ENCODE measurements around the gene SEC22A. TPM values are rescaled to one million over a fixed set of nuclear protein-coding genes. Genes with fewer than 3 reads are reported as not detected.
"Not testable (repeated sequence)": the region's sequence is repeated elsewhere in the genome, so short reads cannot be mapped to it uniquely, and the experiment has no call there.

The SEC22A gene
- polyA plus RNA-seq, 1 donor: 16.5 TPM

DNA sequence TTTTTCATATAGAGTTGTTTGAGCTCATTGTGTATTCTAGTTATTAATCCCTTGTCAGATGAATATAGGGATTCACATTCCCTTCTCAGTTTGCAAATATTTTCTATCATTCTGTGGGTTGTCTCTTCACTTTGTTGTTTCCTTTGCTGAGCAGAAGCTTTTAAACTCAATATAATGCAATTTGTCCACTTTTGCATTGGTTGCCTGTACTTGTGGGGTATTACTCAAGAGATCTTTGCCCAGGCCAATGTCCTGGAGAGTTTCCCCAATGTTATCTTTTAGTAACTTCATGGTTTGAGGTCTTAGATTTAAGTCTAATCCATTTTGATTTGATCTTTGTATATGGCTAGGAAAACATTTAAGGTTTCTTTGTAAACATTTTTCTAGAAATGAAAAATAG, 24.8 kb downstream of the SEC22A start:
- Histone ChIP-seq H3K4me3 (ENCODE audit: low read length) (no peak overlapping the region), H3K27me3 (ENCODE audit: control insufficient read depth, insufficient read depth, low read length) (no peaks in the 10 kb centered on the region), H3K4me1 (ENCODE audit: control insufficient read depth, insufficient read depth, low read length) (no peaks in the 10 kb centered on the region), H3K9me3 (ENCODE audit: control insufficient read depth, low read depth, low read length) (peaks cover 11% of the 10 kb centered on the region), H3K36me3 (ENCODE audit: control insufficient read depth, insufficient read depth, low read length) (peaks cover 11% of the 10 kb centered on the region), H3K27ac (ENCODE audit: low read length) (no peak overlapping the region)
- DNase-seq: no peak

- peaks cover 14% of the 10 kb centered on the region for H3K36me3 ChIP-seq (ENCODE audit: control insufficient read depth, insufficient read depth, low read length)
- H3K27ac ChIP-seq (ENCODE audit: low read length): no peak overlapping the region
- DNase-seq: peak in 1 of 2 donors; percentile 18
- H3K4me1 ChIP-seq (ENCODE audit: control insufficient read depth, insufficient read depth, low read length): no peaks in the 10 kb centered on the region
- no CpG with 5 or more reads among the region's 2 CpGs for WGBS (ENCODE audit: insufficient coverage, low lambda C conversion rate)
- H3K27me3 ChIP-seq (ENCODE audit: control insufficient read depth, insufficient read depth, low read length): no peaks in the 10 kb centered on the region
- H3K4me3 ChIP-seq (ENCODE audit: low read length): no peak overlapping the region
- H3K9me3 ChIP-seq (ENCODE audit: control insufficient read depth, low read depth, low read length): peaks cover 11% of the 10 kb centered on the region
These were observed 27.4 kb downstream of the SEC22A start for GRCh38 chr3:123229145-123229544.

DNA sequence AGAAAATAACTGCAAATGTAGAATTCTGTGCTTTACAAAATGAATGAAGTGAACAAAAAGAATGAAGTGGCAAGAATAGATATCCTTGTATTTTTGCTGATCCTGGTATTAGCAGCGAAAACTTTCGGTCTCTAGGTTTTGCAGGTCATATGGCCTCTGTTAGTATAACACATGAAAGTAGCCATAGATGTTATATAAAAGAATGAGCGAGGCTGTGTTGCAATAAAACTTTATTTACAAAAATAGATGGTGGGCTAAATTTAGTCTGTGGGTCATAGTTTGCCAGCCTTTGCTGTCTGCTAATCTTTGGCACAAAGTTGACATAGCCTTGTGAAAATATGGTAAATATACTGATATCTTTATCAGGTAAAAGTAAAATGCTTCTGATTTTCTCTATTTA, 35.2 kb downstream of the SEC22A start:
- 100% methylated on average over 2 of the region's 3 CpGs for WGBS (ENCODE audit: insufficient coverage, low lambda C conversion rate)
- no peaks in the 10 kb centered on the region for H3K27me3 ChIP-seq (ENCODE audit: control insufficient read depth, insufficient read depth, low read length)
- H3K36me3 ChIP-seq (ENCODE audit: control insufficient read depth, insufficient read depth, low read length): peaks cover 17% of the 10 kb centered on the region
- H3K9me3 ChIP-seq (ENCODE audit: control insufficient read depth, low read depth, low read length): no peaks in the 10 kb centered on the region
- H3K4me3 ChIP-seq (ENCODE audit: low read length): no peak overlapping the region
- no peak for DNase-seq
- H3K4me1 ChIP-seq (ENCODE audit: control insufficient read depth, insufficient read depth, low read length): no peaks in the 10 kb centered on the region
- no peak overlapping the region for H3K27ac ChIP-seq (ENCODE audit: low read length)

GRCh38 chr3:123239186-123239585, 37.4 kb downstream of the SEC22A start:
- DNase-seq; H3K27me3 ChIP-seq (ENCODE audit: control insufficient read depth, insufficient read depth, low read length): not testable (repeated sequence)
- WGBS (ENCODE audit: insufficient coverage, low lambda C conversion rate): no CpG with 5 or more reads among the region's 2 CpGs

DNA sequence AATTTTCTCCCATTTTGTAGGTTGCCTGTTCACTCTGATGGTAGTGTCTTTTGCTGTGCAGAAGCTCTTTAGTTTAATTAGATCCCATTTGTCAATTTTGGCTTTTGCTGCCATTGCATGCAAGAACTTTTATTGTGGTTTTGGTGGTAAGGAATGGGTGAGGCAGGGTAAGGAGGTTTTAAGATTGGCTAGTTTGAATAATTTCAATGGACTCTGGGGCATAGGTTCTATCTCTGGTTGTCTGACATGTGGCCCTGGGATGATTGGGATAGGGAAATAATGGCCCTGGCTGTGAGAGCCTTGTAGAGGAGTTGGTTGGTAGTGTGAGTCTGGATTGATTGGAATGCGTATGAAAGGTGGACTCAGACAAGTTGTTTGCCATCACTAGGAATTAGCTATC, 38.0 kb downstream of the SEC22A start:
- Histone ChIP-seq H3K4me1 (ENCODE audit: control insufficient read depth, insufficient read depth, low read length) (no peaks in the 10 kb centered on the region), H3K27me3 (ENCODE audit: control insufficient read depth, insufficient read depth, low read length) (no peaks in the 10 kb centered on the region), H3K4me3 (ENCODE audit: low read length) (no peak overlapping the region), H3K27ac (ENCODE audit: low read length) (no peak overlapping the region), H3K36me3 (ENCODE audit: control insufficient read depth, insufficient read depth, low read length) (peaks cover 13% of the 10 kb centered on the region), H3K9me3 (ENCODE audit: control insufficient read depth, low read depth, low read length) (no peaks in the 10 kb centered on the region)
- WGBS (ENCODE audit: insufficient coverage, low lambda C conversion rate): no CpG with 5 or more reads among the region's 1 CpG
- no peak for DNase-seq

More at GRCh38 chr3:123239186-123239585, 37.4 kb downstream of the SEC22A start:
- peaks cover 13% of the 10 kb centered on the region for H3K36me3 ChIP-seq (ENCODE audit: control insufficient read depth, insufficient read depth, low read length)
- not testable (repeated sequence) for H3K4me1 ChIP-seq (ENCODE audit: control insufficient read depth, insufficient read depth, low read length); H3K9me3 ChIP-seq (ENCODE audit: control insufficient read depth, low read depth, low read length); H3K4me3 ChIP-seq (ENCODE audit: low read length); H3K27ac ChIP-seq (ENCODE audit: low read length)

GRCh38 chr3:123244128-123244527, 42.4 kb downstream of the SEC22A start:
- Histone ChIP-seq H3K4me3 (ENCODE audit: low read length) (no peak overlapping the region), H3K27ac (ENCODE audit: low read length) (no peak overlapping the region), H3K36me3 (ENCODE audit: control insufficient read depth, insufficient read depth, low read length) (peaks cover 26% of the 10 kb centered on the region), H3K4me1 (ENCODE audit: control insufficient read depth, insufficient read depth, low read length) (no peaks in the 10 kb centered on the region), H3K27me3 (ENCODE audit: control insufficient read depth, insufficient read depth, low read length) (no peaks in the 10 kb centered on the region), H3K9me3 (ENCODE audit: control insufficient read depth, low read depth, low read length) (no peaks in the 10 kb centered on the region)
- no peak for DNase-seq
- 100% methylated on average over 2 of the region's 4 CpGs for WGBS (ENCODE audit: insufficient coverage, low lambda C conversion rate)

DNA sequence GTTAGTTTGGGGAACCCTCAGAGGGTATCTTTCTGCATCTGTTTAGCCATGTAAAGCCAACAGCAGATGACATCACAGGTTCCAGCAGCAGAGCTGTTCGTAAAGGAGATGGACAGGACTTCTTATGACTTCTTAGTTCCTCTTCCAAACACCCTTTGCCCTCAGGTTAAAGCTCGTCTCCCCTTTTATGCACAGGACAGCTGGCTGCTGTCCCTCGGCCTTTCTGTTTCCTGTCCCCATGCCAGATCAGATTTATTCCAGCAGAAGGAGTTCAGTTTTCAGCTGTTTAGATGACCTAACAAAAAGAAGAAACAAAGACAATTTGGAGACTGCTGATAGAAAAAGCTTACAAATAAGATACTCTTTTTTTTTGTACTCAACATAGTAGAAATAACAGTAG, 45.1 kb downstream of the SEC22A start:
- no peak overlapping the region for H3K4me3 ChIP-seq (ENCODE audit: low read length)
- no peak for DNase-seq
- no peak overlapping the region for H3K27ac ChIP-seq (ENCODE audit: low read length)
- WGBS (ENCODE audit: insufficient coverage, low lambda C conversion rate): 100% methylated on average over 1 of the region's 3 CpGs
- no peaks in the 10 kb centered on the region for H3K27me3 ChIP-seq (ENCODE audit: control insufficient read depth, insufficient read depth, low read length)
- H3K4me1 ChIP-seq (ENCODE audit: control insufficient read depth, insufficient read depth, low read length): no peaks in the 10 kb centered on the region
- H3K36me3 ChIP-seq (ENCODE audit: control insufficient read depth, insufficient read depth, low read length): peaks cover 27% of the 10 kb centered on the region
- H3K9me3 ChIP-seq (ENCODE audit: control insufficient read depth, low read depth, low read length): no peaks in the 10 kb centered on the region

GRCh38 chr3:123256256-123256655, 54.5 kb downstream of the SEC22A start:
- Histone ChIP-seq H3K9me3 (ENCODE audit: control insufficient read depth, low read depth, low read length) (no peaks in the 10 kb centered on the region), H3K27me3 (ENCODE audit: control insufficient read depth, insufficient read depth, low read length) (no peaks in the 10 kb centered on the region), H3K36me3 (ENCODE audit: control insufficient read depth, insufficient read depth, low read length) (peaks cover 7% of the 10 kb centered on the region), H3K4me3 (ENCODE audit: low read length) (no peak overlapping the region), H3K27ac (ENCODE audit: low read length) (no peak overlapping the region), H3K4me1 (ENCODE audit: control insufficient read depth, insufficient read depth, low read length) (no peaks in the 10 kb centered on the region)
- DNase-seq: no peak
- 100% methylated on average over 1 of the region's 2 CpGs for WGBS (ENCODE audit: insufficient coverage, low lambda C conversion rate)

- no peaks in the 10 kb centered on the region for H3K27me3 ChIP-seq (ENCODE audit: control insufficient read depth, insufficient read depth, low read length)
- DNase-seq: no peak
These were observed 56.6 kb downstream of the SEC22A start for GRCh38 chr3:123258359-123258758.

GRCh38 chr3:123258811-123259420, 57.2 kb downstream of the SEC22A start:
- Histone ChIP-seq H3K4me1 (ENCODE audit: control insufficient read depth, insufficient read depth, low read length) (no peaks in the 10 kb centered on the region), H3K4me3 (ENCODE audit: low read length) (no peak overlapping the region), H3K27me3 (ENCODE audit: control insufficient read depth, insufficient read depth, low read length) (no peaks in the 10 kb centered on the region), H3K9me3 (ENCODE audit: control insufficient read depth, low read depth, low read length) (no peaks in the 10 kb centered on the region), H3K36me3 (ENCODE audit: control insufficient read depth, insufficient read depth, low read length) (peaks cover 6% of the 10 kb centered on the region), H3K27ac (ENCODE audit: low read length) (no peak overlapping the region)
- peak in 1 of 2 donors; percentile 39 for DNase-seq
- 50% methylated on average over 2 of the region's 3 CpGs for WGBS (ENCODE audit: insufficient coverage, low lambda C conversion rate)

More at GRCh38 chr3:123258359-123258758, 56.6 kb downstream of the SEC22A start:
- H3K27ac ChIP-seq (ENCODE audit: low read length): no peak overlapping the region
- H3K9me3 ChIP-seq (ENCODE audit: control insufficient read depth, low read depth, low read length): no peaks in the 10 kb centered on the region
- H3K36me3 ChIP-seq (ENCODE audit: control insufficient read depth, insufficient read depth, low read length): peaks cover 4% of the 10 kb centered on the region
- H3K4me3 ChIP-seq (ENCODE audit: low read length): no peak overlapping the region
- H3K4me1 ChIP-seq (ENCODE audit: control insufficient read depth, insufficient read depth, low read length): no peaks in the 10 kb centered on the region

- no CpG with 5 or more reads among the region's 3 CpGs for WGBS (ENCODE audit: insufficient coverage, low lambda C conversion rate)
- no peaks in the 10 kb centered on the region for H3K4me1 ChIP-seq (ENCODE audit: control insufficient read depth, insufficient read depth, low read length)
- H3K27ac ChIP-seq (ENCODE audit: low read length): no peak overlapping the region
- no peak overlapping the region for H3K4me3 ChIP-seq (ENCODE audit: low read length)
- no peak for DNase-seq
- no peaks in the 10 kb centered on the region for H3K9me3 ChIP-seq (ENCODE audit: control insufficient read depth, low read depth, low read length)
- H3K27me3 ChIP-seq (ENCODE audit: control insufficient read depth, insufficient read depth, low read length): no peaks in the 10 kb centered on the region
- H3K36me3 ChIP-seq (ENCODE audit: control insufficient read depth, insufficient read depth, low read length): peaks cover 10% of the 10 kb centered on the region
These were observed 59.9 kb downstream of the SEC22A start for GRCh38 chr3:123261666-123262065.

Measured in large intestine (tissue), 3 donors.